ENCODE data around the gene B3GALT2.

B3GALT2 gene

GRCh38 chr1:193179094-193179493 lies 7.3 kb downstream of the B3GALT2 start:
- TF ChIP-seq CTCF (IDR thresholded peaks at IDR 0.05) = no peak

- no peak for TF ChIP-seq CTCF (IDR thresholded peaks at IDR 0.05)
Measured at GRCh38 chr1:193176788-193177187, 9.6 kb downstream of the B3GALT2 start.

- TF ChIP-seq CTCF (IDR thresholded peaks at IDR 0.05) = no peak
Measured at GRCh38 chr1:193176113-193176512, 10.3 kb downstream of the B3GALT2 start.

- TF ChIP-seq CTCF (IDR thresholded peaks at IDR 0.05) = no peak
Measured at GRCh38 chr1:193157360-193157759, 29.1 kb downstream of the B3GALT2 start.

- TF ChIP-seq CTCF (IDR thresholded peaks at IDR 0.05) = no peak
Measured at GRCh38 chr1:193156822-193157142, 29.6 kb downstream of the B3GALT2 start.

- TF ChIP-seq CTCF (IDR thresholded peaks at IDR 0.05) = no peak
Measured at GRCh38 chr1:193156117-193156821, 30.1 kb downstream of the B3GALT2 start.

GRCh38 chr1:193144999-193145398 lies 41.4 kb downstream of the B3GALT2 start:
- TF ChIP-seq CTCF (IDR thresholded peaks at IDR 0.05) = no peak

All from LNCAP (cell line).